Right hindlimb (tissue), 1 donor: ENCODE measurements around the gene CD207.
A peak's percentile ranks its signal among the peaks of the same experiment; 100 is the strongest.

Source experiments
- DNase-seq: peaks from one replicate; pipeline ENCODE4 v3.0.0-alpha.2; 2018

CD207 gene

GRCh38 chr2:70793450-70793849 is 42.2 kb downstream of the CD207 start:
- DNase-seq: no peak

- DNase-seq: no peak
Observed at GRCh38 chr2:70790136-70790828, 45.3 kb downstream of the CD207 start, which contains the start of gene FIGLA. TSS of gene FIGLA (minus strand) at chr2:70790643. CDS start at chr2:70790638, 5 bp downstream.

GRCh38 chr2:70789304-70790135 is 46.1 kb downstream of the CD207 start:
- DNase-seq: peak; percentile 76

GRCh38 chr2:70785137-70785911 is 50.3 kb downstream of the CD207 start:
- peak; percentile 51 for DNase-seq

- DNase-seq: no peak
Observed at GRCh38 chr2:70784320-70784719, 51.3 kb downstream of the CD207 start.
